ENCODE measurements around the gene ADGRG7. TPM values are rescaled to one million over a fixed set of nuclear protein-coding genes. Genes with fewer than 3 reads are reported as not detected.

ADGRG7 gene
- total and polyA plus RNA-seq, 4 donors, result 2.1 to 65.5 (median 13.7) TPM

DNA sequence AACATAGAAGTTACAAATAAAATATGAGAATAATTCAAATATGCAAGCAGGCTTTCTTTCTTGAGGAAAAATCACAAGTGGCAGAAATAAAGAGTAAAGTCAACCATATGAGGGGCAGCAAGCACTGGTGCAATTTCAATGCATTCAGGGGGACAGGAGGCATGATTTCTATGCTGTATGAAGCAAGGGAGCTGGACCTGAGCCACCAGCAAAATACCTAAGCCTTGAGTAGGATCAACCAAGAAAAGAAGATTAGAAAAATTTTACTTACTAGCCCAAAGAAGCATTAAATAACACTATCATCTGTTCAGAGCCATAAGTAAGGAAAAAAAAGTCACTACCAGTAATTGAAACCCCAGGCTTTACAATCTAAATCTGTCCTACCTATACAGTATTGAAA, 6.3 kb downstream of the ADGRG7 start (continued):
- TF ChIP-seq, protein P1, sequence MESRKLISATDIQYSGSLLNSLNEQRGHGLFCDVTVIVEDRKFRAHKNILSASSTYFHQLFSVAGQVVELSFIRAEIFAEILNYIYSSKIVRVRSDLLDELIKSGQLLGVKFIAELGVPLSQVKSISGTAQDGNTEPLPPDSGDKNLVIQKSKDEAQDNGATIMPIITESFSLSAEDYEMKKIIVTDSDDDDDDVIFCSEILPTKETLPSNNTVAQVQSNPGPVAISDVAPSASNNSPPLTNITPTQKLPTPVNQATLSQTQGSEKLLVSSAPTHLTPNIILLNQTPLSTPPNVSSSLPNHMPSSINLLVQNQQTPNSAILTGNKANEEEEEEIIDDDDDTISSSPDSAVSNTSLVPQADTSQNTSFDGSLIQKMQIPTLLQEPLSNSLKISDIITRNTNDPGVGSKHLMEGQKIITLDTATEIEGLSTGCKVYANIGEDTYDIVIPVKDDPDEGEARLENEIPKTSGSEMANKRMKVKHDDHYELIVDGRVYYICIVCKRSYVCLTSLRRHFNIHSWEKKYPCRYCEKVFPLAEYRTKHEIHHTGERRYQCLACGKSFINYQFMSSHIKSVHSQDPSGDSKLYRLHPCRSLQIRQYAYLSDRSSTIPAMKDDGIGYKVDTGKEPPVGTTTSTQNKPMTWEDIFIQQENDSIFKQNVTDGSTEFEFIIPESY (IDR thresholded peaks at IDR 0.05), result no peak

DNA sequence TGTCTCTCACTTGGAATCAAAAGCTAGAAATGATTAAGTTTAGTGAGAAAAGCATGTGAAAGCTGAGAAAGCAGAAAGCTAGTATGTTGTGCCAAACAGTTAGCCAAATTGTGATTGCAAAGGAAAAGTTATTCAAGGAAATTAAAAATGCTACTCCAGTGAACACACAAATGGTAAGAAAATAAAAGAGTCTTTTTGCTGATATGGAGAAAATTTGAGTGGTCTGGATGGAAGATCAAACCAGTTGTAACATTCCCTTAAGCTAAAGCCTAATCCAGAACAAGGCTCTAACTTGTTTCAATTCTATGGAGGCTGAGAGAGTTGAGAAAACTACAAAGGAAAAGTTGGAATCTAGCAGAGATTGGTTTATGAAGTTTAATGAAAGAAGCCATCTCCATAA, 11.8 kb downstream of the ADGRG7 start:
- no peaks in the 10 kb centered on the region for H3K4me1 ChIP-seq (ENCODE audit: control insufficient read depth in 4 of 4, insufficient read depth in 4 of 4, low read length in 3 of 4)
- no peaks in the 10 kb centered on the region for H3K27me3 ChIP-seq (ENCODE audit: control insufficient read depth in 4 of 4, insufficient read depth in 4 of 4, low read length in 3 of 4)
- no peak overlapping the region for H3K4me3 ChIP-seq (ENCODE audit: low read depth in 1 of 3, low read length in 3 of 3)
- H3K36me3 ChIP-seq (ENCODE audit: control insufficient read depth in 4 of 4, insufficient read depth in 3 of 4, low read depth in 1 of 4, low read length in 3 of 4), result no peaks in the 10 kb centered on the region
- DNase-seq (ENCODE audit: low spot score), result no peak
- TF ChIP-seq, protein P1 (IDR thresholded peaks at IDR 0.05), result no peak
- TF ChIP-seq TAF1 (conservative IDR thresholded peaks at IDR 0.05) (no peak), SP1 (IDR thresholded peaks at IDR 0.05) (no peak), NR2F2 (IDR thresholded peaks at IDR 0.05) (no peak), EGR1 (IDR thresholded peaks at IDR 0.05; ENCODE audit: low read depth in 2 of 2) (no peak), ATF3 (IDR thresholded peaks at IDR 0.05) (no peak), RAD21 (IDR thresholded peaks at IDR 0.05) (no peak), FOXA1 (IDR thresholded peaks at IDR 0.05) (no peak), JUND (IDR thresholded peaks at IDR 0.05) (no peak), REST (IDR thresholded peaks at IDR 0.05) (no peak), GABPA (IDR thresholded peaks at IDR 0.05 in 1 of 2, conservative IDR thresholded peaks at IDR 0.05 in 1 of 2) (no peak), HNF4G (IDR thresholded peaks at IDR 0.05) (no peak), FOXA2 (IDR thresholded peaks at IDR 0.05) (no peak), HNF4A (conservative IDR thresholded peaks at IDR 0.05) (no peak), CTCF (IDR thresholded peaks at IDR 0.05; ENCODE audit: low read depth, low read length, missing input control) (no peak), YY1 (IDR thresholded peaks at IDR 0.05) (no peak), RXRA (IDR thresholded peaks at IDR 0.05) (no peak)
- TF ChIP-seq, protein P2, sequence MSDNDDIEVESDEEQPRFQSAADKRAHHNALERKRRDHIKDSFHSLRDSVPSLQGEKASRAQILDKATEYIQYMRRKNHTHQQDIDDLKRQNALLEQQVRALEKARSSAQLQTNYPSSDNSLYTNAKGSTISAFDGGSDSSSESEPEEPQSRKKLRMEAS (IDR thresholded peaks at IDR 0.05), result no peak
- H3K9ac ChIP-seq (ENCODE audit: low read depth in 1 of 2, low read length in 2 of 2), result no peak overlapping the region
- H3K27ac ChIP-seq (ENCODE audit: low read depth in 1 of 2, low read length in 2 of 2), result no peak overlapping the region
- H3K9me3 ChIP-seq (ENCODE audit: control insufficient read depth in 4 of 4, low read length in 3 of 4), result no peaks in the 10 kb centered on the region

Data from liver (tissue), 9 donors.